ENCODE results near the gene TRMT44.

- no peak for TF ChIP-seq POLR2AphosphoS5 (IDR thresholded peaks at IDR 0.05)
- TF ChIP-seq, protein P1, sequence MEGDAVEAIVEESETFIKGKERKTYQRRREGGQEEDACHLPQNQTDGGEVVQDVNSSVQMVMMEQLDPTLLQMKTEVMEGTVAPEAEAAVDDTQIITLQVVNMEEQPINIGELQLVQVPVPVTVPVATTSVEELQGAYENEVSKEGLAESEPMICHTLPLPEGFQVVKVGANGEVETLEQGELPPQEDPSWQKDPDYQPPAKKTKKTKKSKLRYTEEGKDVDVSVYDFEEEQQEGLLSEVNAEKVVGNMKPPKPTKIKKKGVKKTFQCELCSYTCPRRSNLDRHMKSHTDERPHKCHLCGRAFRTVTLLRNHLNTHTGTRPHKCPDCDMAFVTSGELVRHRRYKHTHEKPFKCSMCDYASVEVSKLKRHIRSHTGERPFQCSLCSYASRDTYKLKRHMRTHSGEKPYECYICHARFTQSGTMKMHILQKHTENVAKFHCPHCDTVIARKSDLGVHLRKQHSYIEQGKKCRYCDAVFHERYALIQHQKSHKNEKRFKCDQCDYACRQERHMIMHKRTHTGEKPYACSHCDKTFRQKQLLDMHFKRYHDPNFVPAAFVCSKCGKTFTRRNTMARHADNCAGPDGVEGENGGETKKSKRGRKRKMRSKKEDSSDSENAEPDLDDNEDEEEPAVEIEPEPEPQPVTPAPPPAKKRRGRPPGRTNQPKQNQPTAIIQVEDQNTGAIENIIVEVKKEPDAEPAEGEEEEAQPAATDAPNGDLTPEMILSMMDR (IDR thresholded peaks at IDR 0.05) = no peak
Measured at GRCh38 chr4:8507196-8507570, 66.6 kb downstream of the TRMT44 start.
